K562 (cell line): Measurements from ENCODE around the gene HDLBP. TPM values are rescaled to one million over a fixed set of nuclear protein-coding genes. Genes with fewer than 3 reads are reported as not detected.

Source experiments
- ATAC-seq: fragments of 200-7000 bp; cut with Tn5 transposase; 3 replicates; pipeline ENCODE4 v1.9.1; 2020; ENCODE audit warnings: moderate library complexity
- BruUV-seq: library from RNA; stranded (reverse); fragments of 400-500 nt; replicated peaks from 2 replicates; lab custom pipeline; 2021; lab: Mats Ljungman, UMichigan
- CTCF ChIA-PET: fragments of 300-600 bp; formaldehyde crosslinking; extraction: SDS; loops from one replicate; lab custom pipeline; 2021; ENCODE audit warnings: low intra/inter-chr PET ratio; lab: Yijun Ruan, JAX
- POLR2A ChIA-PET: fragments of 300-600, 350-650 bp; sonication (Branson Sonifier 250); formaldehyde crosslinking; extraction: SDS; loops from one replicate; lab custom pipeline; 2021; ENCODE audit warnings: antibody characterized with exemption, inconsistent platforms; lab: Yijun Ruan, JAX
- DNase-seq, 4 experiments: peaks; one replicate each; pipeline versions ENCODE4 v3.0.0 to v3.0.0-alpha.2; 2011 to 2018; ENCODE audit warnings: low spot score in 3 of 4, mixed read lengths in 3 of 4; ENCODE audit errors: extremely low read depth in 1 of 4
- FAIRE-seq: peaks from 2 replicates; lab custom pipeline; 2011; peaks lifted over from hg19 to GRCh38; lab: Jason Lieb, UNC
- H2AFZ ChIP-seq: 2 replicates; pipeline ENCODE4 v1.6.0; 2011; ENCODE audit warnings: low read depth, low read length, control low read depth, inconsistent platforms
- H3K27ac ChIP-seq: fragments of 200-600 bp; 3 replicates; pipeline ENCODE4 v1.8.0; 2011; ENCODE audit warnings: low read depth, mild to moderate bottlenecking, control low read depth, inconsistent platforms, low read length, moderate library complexity, mixed read lengths; ENCODE audit errors: extremely low read depth
- H3K27me3 ChIP-seq, 2 experiments: fragments of 300-600 bp in 1 of 2; 2 replicates in 1 of 2; 3 replicates in 1 of 2; pipeline versions ENCODE4 v1.6.0 to v1.8.0; 2011; ENCODE audit warnings: inconsistent platforms in 2 of 2, low read length in 2 of 2, mild to moderate bottlenecking in 1 of 2, mixed read lengths in 1 of 2, moderate library complexity in 1 of 2; ENCODE audit not compliant: control insufficient read depth in 2 of 2, insufficient read depth in 2 of 2
- H3K36me3 ChIP-seq: fragments of 300-600 bp; 3 replicates; pipeline ENCODE4 v1.8.0; 2011; ENCODE audit warnings: mild to moderate bottlenecking, low read length, inconsistent platforms; ENCODE audit not compliant: control insufficient read depth, insufficient read depth
- H3K4me1 ChIP-seq, 2 experiments: fragments of 200-600 bp in 1 of 2; replicated peaks in 1 of 2; 2 replicates in 1 of 2; 3 replicates in 1 of 2; pipeline versions ENCODE4 v1.5.1 to v1.8.0; 2011; ENCODE audit warnings: inconsistent platforms in 2 of 2, low read length in 2 of 2, mild to moderate bottlenecking in 1 of 2, mixed read lengths in 1 of 2, moderate library complexity in 1 of 2; ENCODE audit not compliant: control insufficient read depth in 2 of 2, insufficient read depth in 2 of 2
- H3K4me2 ChIP-seq: 2 replicates; pipeline ENCODE4 v1.6.1; 2011; ENCODE audit warnings: low read length, control low read depth, inconsistent platforms, mixed read lengths; ENCODE audit not compliant: insufficient read depth
- H3K4me3 ChIP-seq: fragments of 200-600 bp; sonication (generic), shearing (Covaris generic); 2 replicates; pipeline ENCODE4 v1.5.1; 2016; ENCODE audit warnings: control low read depth, inconsistent platforms
- H3K79me2 ChIP-seq: fragments of 200-600 bp; 3 replicates; pipeline ENCODE4 v1.8.0; 2011; ENCODE audit warnings: low read length, inconsistent platforms; ENCODE audit not compliant: control insufficient read depth, insufficient read depth
- H3K9ac ChIP-seq, 2 experiments: 2 replicates each; pipeline versions ENCODE4 v1.6.0 to v1.6.1; 2011; ENCODE audit warnings: low read depth in 2 of 2, low read length in 2 of 2, control low read depth in 1 of 2, inconsistent platforms in 1 of 2, mild to moderate bottlenecking in 1 of 2, mixed read lengths in 1 of 2; ENCODE audit not compliant: insufficient read depth in 1 of 2
- H3K9me1 ChIP-seq: one replicate; pipeline ENCODE4 v1.6.0; 2011; ENCODE audit warnings: inconsistent platforms, mild to moderate bottlenecking, low read length, moderate library complexity; ENCODE audit not compliant: control insufficient read depth, insufficient read depth
- H3K9me3 ChIP-seq: replicated peaks from 2 replicates; pipeline ENCODE4 v1.5.1; 2011; ENCODE audit warnings: low read depth, low read length, inconsistent platforms; ENCODE audit not compliant: control insufficient read depth, insufficient read depth
- H4K20me1 ChIP-seq: replicated peaks from 2 replicates; pipeline ENCODE4 v1.6.1; 2011; ENCODE audit warnings: low read length, inconsistent platforms, mixed read lengths; ENCODE audit not compliant: control insufficient read depth, insufficient read depth
- ARID1B ChIP-seq: fragments of 450-650 bp; IDR thresholded peaks from 2 replicates; pipeline ENCODE4 v1.6.1; 2016; ENCODE audit warnings: antibody characterized with exemption, mild to moderate bottlenecking, inconsistent platforms
- BRF1 ChIP-seq: IDR thresholded peaks from 3 replicates; pipeline ENCODE4 v1.6.1; 2011; ENCODE audit warnings: borderline replicate concordance, mild to moderate bottlenecking; ENCODE audit not compliant: insufficient read length; ENCODE audit errors: extremely low read depth
- CBFA2T2 ChIP-seq: fragments of 450-650 bp; conservative IDR thresholded peaks from 2 replicates; pipeline ENCODE4 v1.6.1; 2017; ENCODE audit warnings: mild to moderate bottlenecking
- E2F5 ChIP-seq: sonication (generic); formaldehyde crosslinking; IDR thresholded peaks from 2 replicates; pipeline ENCODE4 v1.8.0; 2022; ENCODE audit warnings: mild to moderate bottlenecking, missing genetic modification reagents
- FOXJ3 ChIP-seq: sonication (generic); formaldehyde crosslinking; IDR thresholded peaks from 2 replicates; pipeline ENCODE4 v1.4.0; 2020; ENCODE audit warnings: mild to moderate bottlenecking, missing genetic modification reagents
- FOXK2 ChIP-seq, 2 experiments: fragments of 450-650 bp; IDR thresholded peaks in 1 of 2; conservative IDR thresholded peaks in 1 of 2; 2 replicates each; pipeline ENCODE4 v1.6.1; 2016; ENCODE audit warnings: low read depth in 2 of 2, mild to moderate bottlenecking in 1 of 2
- KAT7 ChIP-seq: sonication (generic); formaldehyde crosslinking; IDR thresholded peaks from 2 replicates; pipeline ENCODE4 v1.8.0; 2022; ENCODE audit warnings: missing genetic modification reagents, mild to moderate bottlenecking, borderline replicate concordance
- MED1 ChIP-seq: sonication (generic); formaldehyde crosslinking; IDR thresholded peaks from 2 replicates; pipeline ENCODE4 v1.8.1; 2023; ENCODE audit warnings: missing genetic modification reagents, borderline replicate concordance
- PTRF ChIP-seq: fragments of 450-650 bp; IDR thresholded peaks from 2 replicates; pipeline ENCODE4 v1.6.1; 2016; ENCODE audit warnings: mild to moderate bottlenecking, missing genetic modification characterization, missing compliant biosample characterization
- SMAD2 ChIP-seq: fragments of 150-350 bp; IDR thresholded peaks from 2 replicates; pipeline ENCODE4 v1.6.1; 2014; ENCODE audit warnings: low read depth, mild to moderate bottlenecking, low read length
- ZBTB7A ChIP-seq: IDR thresholded peaks from 2 replicates; pipeline ENCODE4 v1.6.1; 2011; ENCODE audit warnings: low read depth, mild to moderate bottlenecking, low read length, moderate library complexity, borderline replicate concordance; ENCODE audit not compliant: control insufficient read depth
- ZKSCAN8 ChIP-seq: fragments of 200-800 bp; sonication (Bioruptor generic); IDR thresholded peaks from 2 replicates; pipeline ENCODE4 v1.6.1; 2016; ENCODE audit warnings: missing genetic modification characterization, missing compliant biosample characterization
- ZNF583 ChIP-seq: fragments of 250-450 bp; sonication (Bioruptor Pico); IDR thresholded peaks from 2 replicates; pipeline ENCODE4 v1.4.0; 2020
- ZNF717 ChIP-seq: fragments of 250-450 bp; sonication (Bioruptor Pico); IDR thresholded peaks from 2 replicates; pipeline ENCODE4 v1.5.0; 2021
- WGBS: fragments of 100-300 bp; shearing (Covaris generic); methylation state at CpG from one replicate; pipeline ENCODE4 v1.1.6; 2016; ENCODE audit warnings: low coverage, mixed read lengths; ENCODE audit not compliant: insufficient coverage; ENCODE audit errors: missing lambda C conversion rate; 5-methylcytosine and 5-hydroxymethylcytosine counted together
- in situ Hi-C: fragments of 300-500 bp; cut with MboI; formaldehyde crosslinking; loops from 4 replicates; pipeline ENCODE4 v1.15.0; 2018; ENCODE audit warnings: inconsistent platforms, mixed read lengths
- intact Hi-C: fragments of 100-400 bp; cut with micrococcal nuclease; formaldehyde crosslinking; loops from 2 replicates; pipeline ENCODE4 v1.14.2; 2022
- polyA plus RNA-seq, 8 experiments: library from polyadenylated mRNA; depleted of rRNA in 4 of 8; stranded (reverse) in 5 of 8; unstranded in 3 of 8; fragments of >200 nt; fragmentation: Nextera tagmentation in 2 of 8; fragmentation: Illumina TruSeq in 1 of 8; extraction: Ambion mirVana in 2 of 8; extraction: Trizol in 1 of 8; gene quantifications; 2 replicates each; pipeline versions ENCODE4 v1.2.1 to v1.2.3, GENCODE V29; 2011 to 2014; ENCODE audit warnings: inconsistent platforms in 1 of 8, missing spikeins in 1 of 8
- total RNA-seq, 7 experiments: library from RNA; depleted of rRNA in 6 of 7; stranded (reverse); fragments of >200 nt in 6 of 7; fragmentation: Illumina TruSeq in 2 of 7; extraction: Trizol in 2 of 7; gene quantifications; 2 replicates each; pipeline versions ENCODE4 v1.2.1 to v1.2.3, GENCODE V29; 2011 to 2021; ENCODE audit warnings: low replicate concordance in 1 of 7
- TF ChIP-seq, protein P1 (sequence below): fragments of 450-650 bp; formaldehyde crosslinking; IDR thresholded peaks from 2 replicates; pipeline ENCODE4 v1.4.0; 2022; ENCODE audit warnings: mild to moderate bottlenecking, moderate library complexity

Gene HDLBP
- total and polyA plus RNA-seq, 9 of the 15 experiments (the other 6 are each of a cell fraction or from before 2014, with no cell fraction given) = 24.4 to 378 (median 146) TPM

GRCh38 chr2:241237047-241237446 is 78.4 kb downstream of the HDLBP start:
- ChIA-PET CTCF (no interaction called here), POLR2A (interaction anchor here (0.6 to 0.8 kb wide), 3 partner anchors 10 to 338 kb away, joined by 3 read pairs; no protein-coding TSS in a partner anchor)
- DNase-seq (no peak), ATAC-seq (no peak), FAIRE-seq (no peak)
- H3K9me3 ChIP-seq = no peaks in the 10 kb centered on the region
- no peak overlapping the region for H3K9ac ChIP-seq
- no peaks in the 10 kb centered on the region for H3K9me1 ChIP-seq
- no peak overlapping the region for H3K4me2 ChIP-seq
- H3K4me1 ChIP-seq = no peaks in the 10 kb centered on the region
- peaks cover 86% of the 10 kb centered on the region; the same call in 2 of the 3 replicates for H3K36me3 ChIP-seq
- H4K20me1 ChIP-seq = no peaks in the 10 kb centered on the region
- 97% methylated on average over 4 of the region's 6 CpGs for WGBS
- no peak overlapping the region for H3K4me3 ChIP-seq
- TF ChIP-seq ZNF717 (CRISPR knock-in tag) (no peak), BRF1 (no peak), FOXK2 (conservative IDR thresholded peaks at IDR 0.05 in 1 of 2, IDR thresholded peaks at IDR 0.05 in 1 of 2; ENCODE audit: low read depth in 2 of 2) (no peak), ZKSCAN8 (CRISPR knock-in tag) (no peak), FOXJ3 (CRISPR knock-in tag) (no peak), MED1 (no peak), CBFA2T2 (no peak), SMAD2 (no peak), ZBTB7A (no peak), ARID1B (no peak), KAT7 (CRISPR knock-in tag) (no peak), PTRF (tag) (no peak), ZNF583 (CRISPR knock-in tag) (no peak), E2F5 (CRISPR knock-in tag) (no peak)
- TF ChIP-seq, protein P1, sequence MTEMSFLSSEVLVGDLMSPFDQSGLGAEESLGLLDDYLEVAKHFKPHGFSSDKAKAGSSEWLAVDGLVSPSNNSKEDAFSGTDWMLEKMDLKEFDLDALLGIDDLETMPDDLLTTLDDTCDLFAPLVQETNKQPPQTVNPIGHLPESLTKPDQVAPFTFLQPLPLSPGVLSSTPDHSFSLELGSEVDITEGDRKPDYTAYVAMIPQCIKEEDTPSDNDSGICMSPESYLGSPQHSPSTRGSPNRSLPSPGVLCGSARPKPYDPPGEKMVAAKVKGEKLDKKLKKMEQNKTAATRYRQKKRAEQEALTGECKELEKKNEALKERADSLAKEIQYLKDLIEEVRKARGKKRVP (CRISPR knock-in tag) = no peak
- no peaks in the 10 kb centered on the region for H3K79me2 ChIP-seq
- H3K27ac ChIP-seq = no peak overlapping the region
- H2AFZ ChIP-seq = no peak overlapping the region
- intact Hi-C loops (no loop called here), in situ Hi-C loops (no loop called here)
- H3K27me3 ChIP-seq = no peaks in the 10 kb centered on the region
- no TSS peak for BruUV-seq
